Loucy (cell line): ENCODE data around the gene ABCG1.

Source experiments
- CTCF ChIP-seq: fragments of 200-600 bp; sonication (generic); conservative IDR thresholded peaks from 2 replicates; pipeline ENCODE4 v1.5.1; 2014; ENCODE audit warnings: mild to moderate bottlenecking, antibody characterized with exemption, low read length
- EZH2phosphoT487 ChIP-seq: fragments of 200-600 bp; IDR thresholded peaks from 2 replicates; pipeline ENCODE4 v1.6.1; 2018; ENCODE audit warnings: antibody characterized with exemption, mild to moderate bottlenecking, moderate library complexity, borderline replicate concordance

GRCh38 chr21:42207426-42207825 lies 11.5 kb upstream of the ABCG1 start:
- TF ChIP-seq CTCF, result no peak
- TF ChIP-seq EZH2phosphoT487, result no peak
